CD14-positive monocyte (primary cell): Measurements from ENCODE around the gene FCHO2. TPM values are rescaled to one million over a fixed set of nuclear protein-coding genes. Genes with fewer than 3 reads are reported as not detected.

Experiments used
- DNase-seq, 3 donors: peaks; one replicate each; pipeline ENCODE4 v3.0.0-alpha.2; 2011 to 2022
- H2AFZ ChIP-seq: 2 replicates; pipeline ENCODE4 v1.6.0; 2012; ENCODE audit warnings: mild to moderate bottlenecking, low read depth, low read length, inconsistent platforms; ENCODE audit not compliant: insufficient read depth, poor library complexity, severe bottlenecking
- H3K27ac ChIP-seq, 2 donors: 1 replicate in 1 of 2; 2 replicates in 1 of 2; pipeline ENCODE4 v1.5.1; 2012 to 2013; ENCODE audit warnings: low read length in 2 of 2, control low read depth in 1 of 2, inconsistent platforms in 1 of 2, low read depth in 1 of 2, mild to moderate bottlenecking in 1 of 2
- H3K27me3 ChIP-seq, 2 donors: one replicate each; pipeline versions ENCODE4 v1.6.0 to v1.6.1; 2011 to 2013; ENCODE audit warnings: low read length in 2 of 2; ENCODE audit not compliant: control insufficient read depth in 2 of 2, insufficient read depth in 2 of 2
- H3K36me3 ChIP-seq, 2 donors: replicated peaks in 1 of 2; 1 replicate in 1 of 2; 2 replicates in 1 of 2; pipeline versions ENCODE4 v1.5.1 to v1.6.1; 2012 to 2013; ENCODE audit warnings: low read length in 2 of 2, control low read depth in 1 of 2, inconsistent platforms in 1 of 2, mild to moderate bottlenecking in 1 of 2; ENCODE audit not compliant: insufficient read depth in 2 of 2, control insufficient read depth in 1 of 2
- H3K4me1 ChIP-seq, 2 donors: 1 replicate in 1 of 2; 2 replicates in 1 of 2; pipeline versions ENCODE4 v1.5.1 to v1.6.1; 2012 to 2013; ENCODE audit warnings: low read length in 2 of 2, control low read depth in 1 of 2, inconsistent platforms in 1 of 2, mild to moderate bottlenecking in 1 of 2, moderate library complexity in 1 of 2; ENCODE audit not compliant: insufficient read depth in 2 of 2, control insufficient read depth in 1 of 2
- H3K4me2 ChIP-seq: replicated peaks from 2 replicates; pipeline ENCODE3; 2012; ENCODE audit warnings: low read length, moderate library complexity, mild to moderate bottlenecking; ENCODE audit not compliant: poor library complexity, severe bottlenecking; ENCODE audit errors: extremely low read depth
- H3K4me3 ChIP-seq, 3 experiments: fragments of 200-600 bp in 1 of 3; sonication (generic) in 1 of 3; replicated peaks in 1 of 3; 1 replicate in 2 of 3; 2 replicates in 1 of 3; pipeline ENCODE4 v1.5.1; 2011 to 2013; ENCODE audit warnings: low read length in 3 of 3, mild to moderate bottlenecking in 3 of 3, control low read depth in 2 of 3, low read depth in 2 of 3, inconsistent platforms in 1 of 3, moderate library complexity in 1 of 3
- H3K79me2 ChIP-seq: 2 replicates; pipeline ENCODE4 v1.6.0; 2012; ENCODE audit warnings: mild to moderate bottlenecking, control low read depth, inconsistent platforms, low read length, moderate library complexity; ENCODE audit not compliant: insufficient read depth
- H3K9ac ChIP-seq: 2 replicates; pipeline ENCODE4 v1.6.0; 2017; ENCODE audit warnings: low read length, mild to moderate bottlenecking; ENCODE audit not compliant: insufficient read depth, poor library complexity, severe bottlenecking
- H3K9me3 ChIP-seq, 2 donors: replicated peaks in 1 of 2; 1 replicate in 1 of 2; 2 replicates in 1 of 2; pipeline versions ENCODE4 v1.5.1 to v1.6.1; 2012 to 2013; ENCODE audit warnings: low read length in 2 of 2, control low read depth in 1 of 2; ENCODE audit not compliant: control insufficient read depth in 1 of 2, insufficient read depth in 1 of 2
- H4K20me1 ChIP-seq: 2 replicates; pipeline ENCODE4 v1.6.0; 2012; ENCODE audit warnings: mild to moderate bottlenecking, low read length, control low read depth, moderate library complexity; ENCODE audit not compliant: insufficient read depth
- H3K27ac Mint-ChIP-seq, 7 donors: one replicate each; pipeline ENCODE4 v1.8.0; 2020; ENCODE audit warnings: mild to moderate bottlenecking in 7 of 7, mixed read lengths in 7 of 7, moderate library complexity in 6 of 7, inconsistent platforms in 2 of 7
- H3K27me3 Mint-ChIP-seq, 3 donors: one replicate each; pipeline ENCODE4 v1.8.0; 2021 to 2022; ENCODE audit warnings: low read depth in 3 of 3, mild to moderate bottlenecking in 3 of 3, mixed read lengths in 3 of 3, moderate library complexity in 3 of 3, inconsistent platforms in 1 of 3
- H3K36me3 Mint-ChIP-seq, 2 donors: one replicate each; pipeline ENCODE4 v1.8.0; 2020; ENCODE audit warnings: mixed read lengths in 2 of 2, inconsistent platforms in 1 of 2, mild to moderate bottlenecking in 1 of 2
- H3K4me1 Mint-ChIP-seq: one replicate; pipeline ENCODE4 v1.8.0; 2020; ENCODE audit warnings: mild to moderate bottlenecking, mixed read lengths
- H3K4me3 Mint-ChIP-seq, 2 donors: one replicate each; pipeline ENCODE4 v1.8.0; 2020; ENCODE audit warnings: mild to moderate bottlenecking in 2 of 2, mixed read lengths in 2 of 2, moderate library complexity in 1 of 2
- H3K9me3 Mint-ChIP-seq, 7 donors: one replicate each; pipeline ENCODE4 v1.8.0; 2020 to 2022; ENCODE audit warnings: mixed read lengths in 7 of 7, mild to moderate bottlenecking in 6 of 7, moderate library complexity in 6 of 7, inconsistent platforms in 2 of 7
- WGBS: methylation state at CpG from one replicate; pipeline ENCODE4 v1.1.5; 2013; ENCODE audit warnings: missing lambda C conversion rate; ENCODE audit not compliant: insufficient coverage; 5-methylcytosine and 5-hydroxymethylcytosine counted together
- intact Hi-C, 2 donors: fragments of 100-400 bp; cut with micrococcal nuclease; formaldehyde crosslinking; loops; one replicate each; pipeline versions ENCODE4 v1.15.0 to v1.15.1; 2023
- polyA minus RNA-seq: library from RNA; depleted of rRNA, polyadenylated mRNA; stranded (reverse); fragments of >200 nt; gene quantifications from 2 replicates; pipeline ENCODE4 v1.2.3, GENCODE V29; 2012
- polyA plus RNA-seq, 3 donors: library from polyadenylated mRNA; depleted of rRNA in 1 of 3; unstranded in 2 of 3; stranded (reverse) in 1 of 3; fragments of 300-500 nt in 2 of 3; fragments of >200 nt in 1 of 3; fragmentation: Illumina TruSeq in 2 of 3; gene quantifications; 1 replicate in 2 of 3; 2 replicates in 1 of 3; pipeline ENCODE4 v1.2.3, GENCODE V29; 2012 to 2021
- total RNA-seq, 12 experiments: library from RNA in 1 of 12; stranded (reverse) in 1 of 12; fragments of 120-200 nt in 1 of 12; gene quantifications; one replicate each; pipeline ENCODE4 v1.2.4 and lab custom pipeline; 2013 to 2026; ENCODE audit warnings: mixed read lengths in 6 of 12, inconsistent platforms in 1 of 12
- TF ChIP-seq, protein P1 (sequence below): fragments of 200-600 bp; IDR thresholded peaks from one replicate; pipeline ENCODE4 v1.8.0; 2022; ENCODE audit warnings: antibody characterized with exemption, mild to moderate bottlenecking

The FCHO2 gene, protein sequence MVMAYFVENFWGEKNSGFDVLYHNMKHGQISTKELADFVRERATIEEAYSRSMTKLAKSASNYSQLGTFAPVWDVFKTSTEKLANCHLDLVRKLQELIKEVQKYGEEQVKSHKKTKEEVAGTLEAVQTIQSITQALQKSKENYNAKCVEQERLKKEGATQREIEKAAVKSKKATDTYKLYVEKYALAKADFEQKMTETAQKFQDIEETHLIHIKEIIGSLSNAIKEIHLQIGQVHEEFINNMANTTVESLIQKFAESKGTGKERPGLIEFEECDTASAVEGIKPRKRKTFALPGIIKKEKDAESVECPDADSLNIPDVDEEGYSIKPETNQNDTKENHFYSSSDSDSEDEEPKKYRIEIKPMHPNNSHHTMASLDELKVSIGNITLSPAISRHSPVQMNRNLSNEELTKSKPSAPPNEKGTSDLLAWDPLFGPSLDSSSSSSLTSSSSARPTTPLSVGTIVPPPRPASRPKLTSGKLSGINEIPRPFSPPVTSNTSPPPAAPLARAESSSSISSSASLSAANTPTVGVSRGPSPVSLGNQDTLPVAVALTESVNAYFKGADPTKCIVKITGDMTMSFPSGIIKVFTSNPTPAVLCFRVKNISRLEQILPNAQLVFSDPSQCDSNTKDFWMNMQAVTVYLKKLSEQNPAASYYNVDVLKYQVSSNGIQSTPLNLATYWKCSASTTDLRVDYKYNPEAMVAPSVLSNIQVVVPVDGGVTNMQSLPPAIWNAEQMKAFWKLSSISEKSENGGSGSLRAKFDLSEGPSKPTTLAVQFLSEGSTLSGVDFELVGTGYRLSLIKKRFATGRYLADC
- 16.8 TPM for total RNA-seq (2013)
- 10 to 100 TPM in 1 of 3 donors, 1 to 10 TPM in 2; 8.3 to 10.1 (median 9.9) TPM for polyA plus RNA-seq
- 12.7 and 17.5 TPM in 2 replicates for polyA minus RNA-seq
- 32.5 to 87.3 (median 44.2) reads per million in 11 experiments for total RNA-seq (lab: John Stamatoyannopoulos, UW)

GRCh38 chr5:72955768-72956323 is at the start of gene FCHO2:
TSS of gene FCHO2 (plus strand) at chr5:72956041. CDS start at chr5:72956097, 56 bp downstream.
- H3K9me3 Mint-ChIP-seq: no peaks in the 10 kb centered on the region
- H3K79me2 ChIP-seq: peaks cover 21% of the 10 kb centered on the region
- H2AFZ ChIP-seq: peak within 1 kb of the TSS; percentile 98
- H3K4me1 Mint-ChIP-seq: peaks cover 37% of the 10 kb centered on the region
- intact Hi-C loops: loop anchor here in 1 of 2 donors (5.0 kb wide), 1 partner anchor 139 kb away; the partner anchor contains the start of gene TNPO1
- H3K36me3 ChIP-seq: no peaks in the 10 kb centered on the region
- peak within 1 kb of the TSS; percentile 82 for H3K9ac ChIP-seq
- H3K27me3 Mint-ChIP-seq: peaks cover 10 to 17% (median 13%) of the 10 kb centered on the region in 3 donors
- peak within 1 kb of the TSS; percentile 86 to 98 (median 91) for H3K27ac Mint-ChIP-seq
- H3K4me2 ChIP-seq: peak within 1 kb of the TSS; percentile 84
- under 1% methylated on average over 64 of the region's 64 CpGs for WGBS
- TF ChIP-seq, protein P1, sequence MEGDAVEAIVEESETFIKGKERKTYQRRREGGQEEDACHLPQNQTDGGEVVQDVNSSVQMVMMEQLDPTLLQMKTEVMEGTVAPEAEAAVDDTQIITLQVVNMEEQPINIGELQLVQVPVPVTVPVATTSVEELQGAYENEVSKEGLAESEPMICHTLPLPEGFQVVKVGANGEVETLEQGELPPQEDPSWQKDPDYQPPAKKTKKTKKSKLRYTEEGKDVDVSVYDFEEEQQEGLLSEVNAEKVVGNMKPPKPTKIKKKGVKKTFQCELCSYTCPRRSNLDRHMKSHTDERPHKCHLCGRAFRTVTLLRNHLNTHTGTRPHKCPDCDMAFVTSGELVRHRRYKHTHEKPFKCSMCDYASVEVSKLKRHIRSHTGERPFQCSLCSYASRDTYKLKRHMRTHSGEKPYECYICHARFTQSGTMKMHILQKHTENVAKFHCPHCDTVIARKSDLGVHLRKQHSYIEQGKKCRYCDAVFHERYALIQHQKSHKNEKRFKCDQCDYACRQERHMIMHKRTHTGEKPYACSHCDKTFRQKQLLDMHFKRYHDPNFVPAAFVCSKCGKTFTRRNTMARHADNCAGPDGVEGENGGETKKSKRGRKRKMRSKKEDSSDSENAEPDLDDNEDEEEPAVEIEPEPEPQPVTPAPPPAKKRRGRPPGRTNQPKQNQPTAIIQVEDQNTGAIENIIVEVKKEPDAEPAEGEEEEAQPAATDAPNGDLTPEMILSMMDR: peak; percentile 76
- H3K36me3 Mint-ChIP-seq: peaks cover 4 to 13% of the 10 kb centered on the region in 2 donors
- peak within 1 kb of the TSS; percentile 96 to 97 for H3K4me3 Mint-ChIP-seq
- H3K4me1 ChIP-seq: peaks cover 30 to 47% of the 10 kb centered on the region in 2 donors
- H4K20me1 ChIP-seq: peaks cover 38% of the 10 kb centered on the region
- H3K27ac ChIP-seq: peak within 1 kb of the TSS; percentile 79 to 90
- H3K4me3 ChIP-seq: peak within 1 kb of the TSS; percentile 54 to 86 (median 84)
- DNase-seq: peak; percentile 93 to 96 (median 94)
- no peaks in the 10 kb centered on the region for H3K9me3 ChIP-seq
- H3K27me3 ChIP-seq: peaks cover 0 to 35% of the 10 kb centered on the region in 2 donors

DNA sequence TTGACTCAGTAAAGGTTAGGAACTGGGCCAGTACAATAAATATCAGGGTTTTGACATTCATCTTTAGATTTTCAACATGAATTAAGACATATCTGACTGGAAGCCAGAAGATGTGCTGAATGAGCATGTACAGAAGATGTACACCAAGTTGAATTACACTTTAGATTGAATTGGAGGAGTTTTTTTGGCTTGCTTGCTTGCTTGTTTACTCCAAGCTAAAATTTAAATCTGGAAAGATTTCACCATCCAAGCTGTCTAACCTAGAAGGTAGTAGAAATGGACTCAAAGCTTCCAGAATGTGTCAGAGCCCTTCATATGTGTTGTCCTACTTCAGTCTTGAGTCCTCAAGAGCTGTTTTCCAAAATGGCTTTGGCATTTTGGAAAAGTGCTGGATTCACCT is 49.0 kb upstream of the FCHO2 start:
- Histone ChIP-seq H3K4me3 (no peak overlapping the region), H3K79me2 (no peaks in the 10 kb centered on the region), H3K27ac (no peak overlapping the region), H3K27me3 (no peaks in the 10 kb centered on the region), H3K4me1 (no peaks in the 10 kb centered on the region), H3K4me2 (no peak overlapping the region), H2AFZ (no peak overlapping the region), H4K20me1 (no peaks in the 10 kb centered on the region), H3K9me3 (no peaks in the 10 kb centered on the region), H3K9ac (no peak overlapping the region), H3K36me3 (peaks cover 72 to 98% of the 10 kb centered on the region in 2 donors)
- TF ChIP-seq, protein P1: no peak
- peaks cover 65 to 84% of the 10 kb centered on the region in 2 donors for H3K36me3 Mint-ChIP-seq
- no peak overlapping the region for H3K27ac Mint-ChIP-seq
- intact Hi-C loops: no loop called here
- H3K4me1 Mint-ChIP-seq: no peaks in the 10 kb centered on the region
- no peaks in the 10 kb centered on the region for H3K27me3 Mint-ChIP-seq
- no peak overlapping the region for H3K4me3 Mint-ChIP-seq
- no peaks in the 10 kb centered on the region for H3K9me3 Mint-ChIP-seq
- no peak for DNase-seq
